CD1c-positive myeloid dendritic cell (primary cell): Measurements from ENCODE around the gene TNNI2.

Experiments
- DNase-seq: peaks from one replicate; pipeline ENCODE4 v3.0.0-alpha.2; 2016; ENCODE audit errors: extremely low spot score

TNNI2 gene

GRCh38 chr11:1847006-1847735 lies 8.4 kb downstream of the TNNI2 start:
- no peak for DNase-seq

- DNase-seq, result peak; percentile 53
Observed at GRCh38 chr11:1847926-1848639, 9.3 kb downstream of the TNNI2 start.

GRCh38 chr11:1848640-1849430 lies 10.1 kb downstream of the TNNI2 start:
- peak; percentile 81 for DNase-seq

- DNase-seq, result no peak
Observed at GRCh38 chr11:1851468-1852180, 12.8 kb downstream of the TNNI2 start.

GRCh38 chr11:1852271-1852876 lies 13.6 kb downstream of the TNNI2 start:
- no peak for DNase-seq

GRCh38 chr11:1852877-1853276 lies 14.1 kb downstream of the TNNI2 start, which contains the start of gene LSP1:
TSS of gene LSP1 (plus strand) at chr11:1853084. CDS start at chr11:1853145, 61 bp downstream.
- peak; percentile 93 for DNase-seq

- DNase-seq, result no peak
Observed at GRCh38 chr11:1853376-1854131, 14.8 kb downstream of the TNNI2 start.

GRCh38 chr11:1854132-1854948 lies 15.6 kb downstream of the TNNI2 start:
- no peak for DNase-seq

GRCh38 chr11:1854949-1855885 lies 16.4 kb downstream of the TNNI2 start:
- peak; percentile 46 for DNase-seq

- no peak for DNase-seq
Observed at GRCh38 chr11:1855886-1856265, 17.1 kb downstream of the TNNI2 start.

- DNase-seq, result no peak
Observed at GRCh38 chr11:1856306-1857005, 17.7 kb downstream of the TNNI2 start.

GRCh38 chr11:1857064-1857463 lies 18.3 kb downstream of the TNNI2 start:
- no peak for DNase-seq

- DNase-seq, result peak; percentile 55
Observed at GRCh38 chr11:1858154-1858553, 19.4 kb downstream of the TNNI2 start.

- DNase-seq, result no peak
Observed at GRCh38 chr11:1858576-1858975, 19.8 kb downstream of the TNNI2 start.

GRCh38 chr11:1859004-1859403 lies 20.2 kb downstream of the TNNI2 start:
- DNase-seq, result no peak

- no peak for DNase-seq
Observed at GRCh38 chr11:1860108-1860507, 21.3 kb downstream of the TNNI2 start.

- no peak for DNase-seq
Observed at GRCh38 chr11:1861435-1862411, 22.9 kb downstream of the TNNI2 start.
